IPS DF 6.9 (cell line): ENCODE data around the gene ST6GALNAC6.
A peak's percentile ranks its signal among the peaks of the same experiment; 100 is the strongest.

Experiments used
- DNase-seq: peaks from one replicate; pipeline ENCODE4 v3.0.0-alpha.2; 2013; ENCODE audit warnings: low read depth, low spot score
- H3K27ac ChIP-seq: one replicate; pipeline ENCODE4 v1.5.1; 2013; ENCODE audit warnings: low read length, control low read depth
- H3K27me3 ChIP-seq: 2 replicates; pipeline ENCODE4 v1.6.1; 2013; ENCODE audit warnings: mild to moderate bottlenecking, low read length; ENCODE audit not compliant: control insufficient read depth, insufficient read depth
- H3K36me3 ChIP-seq: 2 replicates; pipeline ENCODE4 v1.6.1; 2013; ENCODE audit warnings: low read length; ENCODE audit not compliant: control insufficient read depth, insufficient read depth
- H3K4me1 ChIP-seq: 2 replicates; pipeline ENCODE4 v1.6.1; 2013; ENCODE audit warnings: low read length; ENCODE audit not compliant: control insufficient read depth, insufficient read depth
- H3K4me3 ChIP-seq: 2 replicates; pipeline ENCODE4 v1.5.1; 2013; ENCODE audit warnings: mild to moderate bottlenecking, low read length
- H3K9me3 ChIP-seq: 2 replicates; pipeline ENCODE4 v1.6.1; 2013; ENCODE audit warnings: low read length, inconsistent platforms; ENCODE audit not compliant: control insufficient read depth, insufficient read depth
- WGBS: extraction: QIAGEN DNeasy Blood & Tissue Kit; methylation state at CpG from one replicate; pipeline ENCODE4 v1.1.7; 2013; ENCODE audit warnings: mixed read lengths, missing lambda C conversion rate; ENCODE audit not compliant: insufficient read length, insufficient coverage; 5-methylcytosine and 5-hydroxymethylcytosine counted together

Gene ST6GALNAC6

DNA sequence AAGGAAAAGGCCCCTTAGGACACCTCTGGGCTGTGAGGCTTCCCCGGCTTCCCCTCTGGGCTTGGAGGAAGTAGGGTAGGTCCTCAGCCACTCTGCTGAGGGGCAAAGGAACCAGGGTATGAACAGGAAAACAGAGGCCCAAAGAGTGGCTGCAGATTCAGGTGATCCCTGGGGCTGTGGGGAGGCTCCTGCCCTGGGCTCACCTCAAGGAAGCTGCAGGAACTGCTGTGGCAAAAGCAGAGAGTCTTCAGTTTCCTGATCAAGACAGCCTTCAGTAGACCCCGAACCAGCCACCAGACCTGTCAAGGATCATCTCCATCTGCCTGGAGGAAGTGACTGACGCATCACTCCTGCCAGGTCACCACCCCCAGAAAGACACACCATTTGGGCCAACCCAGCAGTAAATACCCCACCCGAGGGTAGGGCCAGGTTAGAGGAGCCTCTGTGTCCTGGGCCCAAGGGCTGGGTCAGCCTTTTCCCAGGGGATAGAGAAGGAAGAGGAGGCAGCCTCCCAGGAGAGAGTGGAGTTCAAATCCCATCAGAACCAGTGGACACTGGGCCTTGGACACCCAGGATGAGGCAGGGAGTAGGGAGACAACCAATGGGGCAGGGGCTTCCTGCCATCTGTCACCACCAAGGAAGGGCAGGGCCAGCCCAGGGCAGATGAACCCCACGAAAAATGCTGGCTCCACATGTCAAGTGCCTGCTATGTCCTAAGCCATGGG, 5.8 kb upstream of the ST6GALNAC6 start:
- no peak overlapping the region for H3K4me3 ChIP-seq
- H3K27me3 ChIP-seq, result no peaks in the 10 kb centered on the region
- no peak for DNase-seq
- no peaks in the 10 kb centered on the region; the same call in none of the 2 replicates for H3K4me1 ChIP-seq
- H3K27ac ChIP-seq, result no peak overlapping the region
- peaks cover 3% of the 10 kb centered on the region; the same call in 1 of the 2 replicates for H3K36me3 ChIP-seq
- no CpG with 5 or more reads among the region's 5 CpGs for WGBS
- no peaks in the 10 kb centered on the region for H3K9me3 ChIP-seq

DNA sequence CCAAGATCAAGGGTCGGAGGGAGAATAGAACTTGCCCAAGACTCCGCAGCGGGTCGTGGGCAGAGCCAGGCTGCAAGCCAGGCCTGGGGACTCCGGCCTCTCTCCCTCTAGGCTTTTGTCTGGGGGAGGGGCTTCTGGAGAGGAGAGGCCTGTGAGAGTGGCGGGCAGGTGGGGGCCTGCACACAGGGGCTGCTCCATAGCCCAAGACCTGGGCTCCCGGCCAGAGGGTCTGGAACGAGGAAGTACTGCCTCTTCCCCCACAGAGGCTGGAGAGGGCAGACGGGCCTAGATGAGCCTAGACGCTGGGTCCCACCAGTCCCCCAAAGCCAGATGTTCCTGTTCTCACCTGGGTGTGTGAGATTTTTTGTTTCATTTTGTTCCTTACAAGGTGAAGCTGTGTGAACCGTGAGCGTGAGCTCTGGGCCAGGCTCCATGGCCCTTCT, 5.2 kb upstream of the ST6GALNAC6 start:
- Histone ChIP-seq H3K27ac (no peak overlapping the region), H3K4me1 (peaks cover 2% of the 10 kb centered on the region), H3K36me3 (peaks cover 3% of the 10 kb centered on the region; the same call in 1 of the 2 replicates), H3K9me3 (no peaks in the 10 kb centered on the region), H3K27me3 (no peaks in the 10 kb centered on the region), H3K4me3 (no peak overlapping the region)
- WGBS, result no CpG with 5 or more reads among the region's 12 CpGs
- no peak for DNase-seq

DNA sequence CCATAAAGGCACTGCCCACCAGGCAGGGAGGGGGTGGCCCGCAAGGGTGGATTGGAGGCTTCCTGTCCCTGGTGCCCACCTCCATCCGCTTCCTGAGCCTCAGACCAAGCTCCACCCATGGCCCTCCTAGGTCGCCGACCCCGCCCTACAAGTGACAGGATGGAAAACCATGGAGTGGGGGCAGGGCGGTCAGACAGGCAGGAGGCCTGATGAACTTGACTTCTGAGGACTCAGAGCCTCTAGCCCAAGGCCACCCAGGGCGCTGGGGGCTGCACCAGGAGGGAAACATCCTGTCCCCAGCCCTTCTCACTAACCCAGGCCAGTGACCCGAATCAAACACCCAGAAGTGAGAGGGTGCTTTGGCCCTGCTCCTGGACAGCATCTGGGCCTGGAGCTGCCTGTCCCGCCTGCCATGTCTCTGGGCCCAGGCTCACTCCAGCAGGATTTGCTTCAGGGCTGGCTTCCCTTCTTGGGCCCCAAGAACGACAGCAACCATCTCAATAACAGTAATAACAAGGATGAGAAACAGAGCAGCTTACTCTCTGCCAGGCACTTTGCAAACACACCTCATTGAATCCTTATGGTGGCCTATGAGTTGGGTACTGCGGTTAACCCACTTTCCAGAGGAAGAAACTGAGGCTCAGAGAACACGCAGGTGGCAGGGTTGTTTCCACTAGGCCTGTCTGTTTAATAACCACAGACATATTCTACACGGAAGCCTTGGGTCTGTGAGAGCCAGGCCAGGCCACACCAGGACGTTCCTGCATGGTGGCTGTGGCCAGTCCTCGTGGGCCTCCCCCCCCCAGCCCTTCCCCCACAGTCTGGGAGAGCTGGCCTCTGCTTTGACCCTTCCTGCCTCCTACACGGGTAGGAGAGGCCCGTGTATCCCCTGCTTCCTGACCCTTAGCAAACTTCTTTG, 4.4 kb upstream of the ST6GALNAC6 start:
- Histone ChIP-seq H3K36me3 (peaks cover 3% of the 10 kb centered on the region; the same call in 1 of the 2 replicates), H3K27ac (no peak overlapping the region), H3K27me3 (no peaks in the 10 kb centered on the region), H3K4me1 (peaks cover 2% of the 10 kb centered on the region), H3K4me3 (no peak overlapping the region), H3K9me3 (no peaks in the 10 kb centered on the region)
- WGBS, result no CpG with 5 or more reads among the region's 17 CpGs
- DNase-seq, result no peak

DNA sequence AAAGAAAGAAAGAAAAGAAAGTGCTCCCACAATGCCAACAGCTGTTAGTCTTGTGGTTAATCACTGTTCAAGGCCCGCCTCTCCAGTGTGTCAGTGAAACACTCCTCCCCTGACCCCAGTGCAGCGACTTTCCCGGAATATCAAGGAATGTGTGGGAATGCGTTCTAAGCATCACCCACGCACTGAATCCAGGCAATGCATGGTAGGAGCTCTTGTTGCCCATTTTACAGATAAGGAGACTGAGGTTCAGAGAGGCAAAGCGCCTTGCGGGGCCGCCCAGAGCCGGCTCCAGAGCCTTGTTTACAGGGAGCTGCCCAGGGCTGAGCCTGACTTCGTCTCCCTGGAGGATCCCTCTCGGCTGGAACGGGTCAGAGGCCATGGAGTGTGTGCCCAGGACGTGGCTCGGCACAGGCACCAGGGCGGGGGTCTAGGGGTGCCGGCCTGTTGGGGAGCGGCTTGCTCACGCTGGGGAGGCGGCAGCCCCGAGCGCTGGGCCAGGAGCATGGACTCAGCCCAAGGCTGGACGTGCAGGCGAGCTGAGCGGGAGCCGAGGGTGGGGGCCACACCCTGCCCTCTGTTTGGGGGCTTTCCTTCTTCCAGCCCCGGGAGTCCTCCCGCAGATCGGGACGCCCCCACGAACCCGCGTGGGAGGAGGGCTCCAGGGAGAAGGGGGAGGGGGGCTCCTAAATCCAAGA, 823 bp downstream of the ST6GALNAC6 start:
- Histone ChIP-seq H3K9me3 (no peaks in the 10 kb centered on the region), H3K27me3 (no peaks in the 10 kb centered on the region), H3K4me3 (peak overlapping the region; percentile 89), H3K27ac (no peak overlapping the region), H3K4me1 (peaks cover 4% of the 10 kb centered on the region), H3K36me3 (peaks cover 17% of the 10 kb centered on the region; the same call in 1 of the 2 replicates)
- no peak for DNase-seq
- WGBS, result no CpG with 5 or more reads among the region's 32 CpGs

DNA sequence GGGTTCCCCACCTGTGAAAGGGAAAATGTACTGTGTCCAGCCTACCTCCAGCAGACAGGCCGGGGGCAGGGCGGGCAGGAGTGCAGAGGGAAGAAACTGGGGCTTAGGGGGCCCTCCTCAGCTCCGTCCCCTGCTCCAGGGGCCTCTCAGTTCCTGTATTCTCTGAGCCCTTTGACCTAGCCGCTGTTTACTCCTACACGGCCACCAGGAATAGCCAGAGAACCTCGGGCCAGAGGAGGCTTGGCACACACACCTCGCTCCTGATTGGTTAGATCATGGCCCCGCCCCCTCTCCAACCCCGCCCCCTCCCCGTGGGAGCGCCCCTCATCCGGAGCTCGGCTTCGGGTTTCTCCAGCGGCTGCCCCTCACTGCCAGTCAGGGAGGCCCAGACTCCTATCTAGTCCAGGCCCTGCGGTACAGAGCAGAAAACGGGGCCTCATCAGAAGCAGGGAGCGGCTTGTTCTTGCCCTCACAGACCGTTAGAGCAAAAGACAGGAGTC, 2.2 kb downstream of the ST6GALNAC6 start:
- Histone ChIP-seq H3K27me3 (no peaks in the 10 kb centered on the region), H3K4me3 (no peak overlapping the region), H3K9me3 (no peaks in the 10 kb centered on the region), H3K4me1 (peaks cover 4% of the 10 kb centered on the region), H3K27ac (no peak overlapping the region), H3K36me3 (peaks cover 19% of the 10 kb centered on the region; the same call in 1 of the 2 replicates)
- no peak for DNase-seq
- WGBS, result no CpG with 5 or more reads among the region's 19 CpGs

DNA sequence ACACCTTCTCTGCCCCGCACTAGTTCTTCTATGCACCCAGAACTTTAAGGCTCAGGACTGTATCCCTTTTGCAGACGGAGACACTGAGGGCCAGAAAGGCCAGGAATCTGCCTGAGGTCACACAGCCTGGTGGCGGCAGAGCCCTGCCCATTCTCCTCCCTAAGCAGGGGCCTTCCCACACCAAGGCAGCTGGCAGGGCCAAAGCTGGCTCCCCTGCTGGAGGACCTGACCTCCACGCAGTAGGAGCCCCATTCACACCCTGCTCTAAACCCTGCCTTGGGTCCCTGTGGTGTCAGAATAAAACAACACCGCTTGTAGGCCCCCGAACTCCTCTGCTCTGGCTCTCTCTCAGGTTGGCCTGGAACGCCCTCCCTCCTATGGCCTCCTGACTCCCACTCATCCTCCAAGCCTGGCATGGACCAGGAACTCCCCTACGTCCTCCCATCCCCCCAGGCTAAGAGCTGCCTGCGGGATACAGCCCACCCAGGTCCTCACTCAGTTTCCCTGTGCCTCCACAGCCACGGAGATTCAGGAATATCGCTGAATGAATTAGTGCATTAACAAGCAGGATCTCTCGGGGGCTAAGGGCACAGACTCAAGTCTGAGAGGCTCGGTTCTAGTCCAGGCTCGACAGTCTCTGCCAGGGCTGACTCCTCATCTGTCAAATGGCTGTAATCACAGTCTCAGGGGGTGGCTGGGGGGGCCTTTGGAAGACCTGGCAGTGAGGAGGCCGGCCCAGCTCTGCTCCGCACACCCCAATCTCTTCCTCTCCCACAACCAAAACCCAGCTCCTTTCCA, 2.8 kb downstream of the ST6GALNAC6 start:
- H3K27ac ChIP-seq, result no peak overlapping the region
- H3K36me3 ChIP-seq, result peaks cover 19% of the 10 kb centered on the region; the same call in 1 of the 2 replicates

DNA sequence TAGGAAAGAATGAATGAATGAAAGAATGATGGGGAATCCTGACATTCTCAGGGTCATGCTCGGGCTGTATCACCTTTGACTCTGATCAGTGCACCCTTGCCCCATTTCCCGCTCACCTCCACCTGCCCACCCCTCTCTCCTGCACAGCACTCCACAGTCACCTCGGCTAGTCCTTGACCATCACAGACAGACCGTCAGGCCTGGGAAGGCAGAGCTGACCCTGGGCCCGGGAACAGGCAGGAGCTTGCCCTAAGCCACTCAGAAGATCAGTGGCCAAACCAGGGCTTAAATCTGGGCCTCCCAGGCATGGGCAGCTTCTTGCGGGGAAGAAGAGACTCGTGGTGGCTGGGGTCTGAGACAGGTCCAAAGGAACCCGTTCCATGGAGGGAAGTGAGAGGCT, 3.6 kb downstream of the ST6GALNAC6 start:
- no CpG with 5 or more reads among the region's 8 CpGs for WGBS
- Histone ChIP-seq H3K4me3 (no peak overlapping the region), H3K27ac (no peak overlapping the region), H3K27me3 (no peaks in the 10 kb centered on the region), H3K36me3 (peaks cover 21% of the 10 kb centered on the region), H3K4me1 (peaks cover 4% of the 10 kb centered on the region), H3K9me3 (no peaks in the 10 kb centered on the region)
- no peak for DNase-seq

More for the DNA sequence above, 2.8 kb downstream of the ST6GALNAC6 start:
- H3K4me3 ChIP-seq, result no peak overlapping the region
- no peaks in the 10 kb centered on the region for H3K9me3 ChIP-seq
- no peak for DNase-seq
- no CpG with 5 or more reads among the region's 16 CpGs for WGBS
- peaks cover 4% of the 10 kb centered on the region for H3K4me1 ChIP-seq
- H3K27me3 ChIP-seq, result no peaks in the 10 kb centered on the region

DNA sequence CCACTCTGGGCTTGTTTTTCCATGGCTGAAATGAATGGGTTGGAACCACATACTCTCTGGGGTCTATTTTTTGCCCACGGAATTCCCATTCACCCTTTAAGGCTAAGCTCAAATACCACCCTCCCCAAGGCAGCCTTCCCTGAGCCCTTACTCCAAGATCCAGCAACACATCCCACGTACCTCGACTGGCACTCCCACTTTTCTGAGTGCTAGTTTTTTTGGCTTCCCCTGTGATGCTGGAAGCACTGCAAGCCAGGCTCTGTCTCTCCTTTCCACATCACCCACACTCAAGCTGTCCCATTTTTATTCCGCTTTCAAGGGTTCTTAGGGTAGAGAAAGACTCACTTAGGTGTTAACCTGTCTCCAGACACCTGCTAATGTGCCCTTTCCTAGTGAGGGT, 6.0 kb downstream of the ST6GALNAC6 start:
- WGBS, result no CpG with 5 or more reads among the region's 4 CpGs
- no peak overlapping the region for H3K4me3 ChIP-seq
- no peak overlapping the region for H3K27ac ChIP-seq
- no peaks in the 10 kb centered on the region for H3K27me3 ChIP-seq
- H3K4me1 ChIP-seq, result peaks cover 2% of the 10 kb centered on the region
- H3K36me3 ChIP-seq, result peaks cover 29% of the 10 kb centered on the region
- H3K9me3 ChIP-seq, result no peaks in the 10 kb centered on the region
- no peak for DNase-seq

DNA sequence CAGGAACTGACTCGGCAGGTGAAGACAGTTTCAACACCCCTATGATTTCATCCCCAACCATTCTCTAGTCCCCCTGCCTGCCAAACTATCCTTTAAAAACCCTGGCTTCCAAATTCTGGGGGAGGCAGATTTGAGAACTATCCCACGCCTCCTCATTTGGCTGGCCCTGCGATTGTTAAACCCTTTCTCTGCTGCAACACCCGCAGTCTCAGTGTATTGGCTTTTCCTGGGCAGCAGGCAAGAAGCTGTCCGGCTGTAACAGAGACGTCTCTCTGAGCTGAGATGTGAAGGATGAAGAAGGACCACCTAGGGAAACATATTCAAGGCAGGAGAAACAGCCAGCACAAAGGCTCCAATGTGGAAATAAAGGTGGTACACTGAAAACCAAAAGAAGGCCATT, 6.6 kb downstream of the ST6GALNAC6 start:
- no peak overlapping the region for H3K27ac ChIP-seq
- H3K27me3 ChIP-seq, result no peaks in the 10 kb centered on the region
- H3K9me3 ChIP-seq, result no peaks in the 10 kb centered on the region
- H3K4me3 ChIP-seq, result no peak overlapping the region
- WGBS, result no CpG with 5 or more reads among the region's 6 CpGs
- H3K36me3 ChIP-seq, result peaks cover 29% of the 10 kb centered on the region
- H3K4me1 ChIP-seq, result peaks cover 2% of the 10 kb centered on the region
- DNase-seq, result no peak
